ENCODE results near the gene ZSWIM4.
"Not testable (repeated sequence)": the region's sequence is repeated elsewhere in the genome, so short reads cannot be mapped to it uniquely, and the experiment has no call there.

GRCh38 chr19:13779794-13780193 is 15.4 kb upstream of the ZSWIM4 start:
- not testable (repeated sequence) for TF ChIP-seq POLR2AphosphoS5 (IDR thresholded peaks at IDR 0.05); REST (IDR thresholded peaks at IDR 0.05; ENCODE audit: borderline replicate concordance); RAD21 (conservative IDR thresholded peaks at IDR 0.05)
- TF ChIP-seq, protein P1, sequence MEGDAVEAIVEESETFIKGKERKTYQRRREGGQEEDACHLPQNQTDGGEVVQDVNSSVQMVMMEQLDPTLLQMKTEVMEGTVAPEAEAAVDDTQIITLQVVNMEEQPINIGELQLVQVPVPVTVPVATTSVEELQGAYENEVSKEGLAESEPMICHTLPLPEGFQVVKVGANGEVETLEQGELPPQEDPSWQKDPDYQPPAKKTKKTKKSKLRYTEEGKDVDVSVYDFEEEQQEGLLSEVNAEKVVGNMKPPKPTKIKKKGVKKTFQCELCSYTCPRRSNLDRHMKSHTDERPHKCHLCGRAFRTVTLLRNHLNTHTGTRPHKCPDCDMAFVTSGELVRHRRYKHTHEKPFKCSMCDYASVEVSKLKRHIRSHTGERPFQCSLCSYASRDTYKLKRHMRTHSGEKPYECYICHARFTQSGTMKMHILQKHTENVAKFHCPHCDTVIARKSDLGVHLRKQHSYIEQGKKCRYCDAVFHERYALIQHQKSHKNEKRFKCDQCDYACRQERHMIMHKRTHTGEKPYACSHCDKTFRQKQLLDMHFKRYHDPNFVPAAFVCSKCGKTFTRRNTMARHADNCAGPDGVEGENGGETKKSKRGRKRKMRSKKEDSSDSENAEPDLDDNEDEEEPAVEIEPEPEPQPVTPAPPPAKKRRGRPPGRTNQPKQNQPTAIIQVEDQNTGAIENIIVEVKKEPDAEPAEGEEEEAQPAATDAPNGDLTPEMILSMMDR (IDR thresholded peaks at IDR 0.05; ENCODE audit: poor library complexity, severe bottlenecking) = not testable (repeated sequence)

All from neural cell (in vitro differentiated cells).